Fibroblast of villous mesenchyme (primary cell): ENCODE results near the gene FMN1. TPM values are rescaled to one million over a fixed set of nuclear protein-coding genes. Genes with fewer than 3 reads are reported as not detected.

Experiments used
- DNase-seq: peaks from one replicate; pipeline ENCODE4 v3.0.0-alpha.2; 2010; ENCODE audit warnings: low read depth
- H3K4me3 ChIP-seq: 2 replicates; pipeline ENCODE4 v1.5.1; 2011; ENCODE audit warnings: low read depth, mild to moderate bottlenecking, low read length
- total RNA-seq: library from RNA; depleted of rRNA; stranded (reverse); fragments of >200 nt; gene quantifications from 2 replicates; pipeline ENCODE4 v1.2.3, GENCODE V29; 2012
- TF ChIP-seq, protein P1 (sequence below): IDR thresholded peaks from 2 replicates; pipeline ENCODE4 v1.5.1; 2012; ENCODE audit warnings: low read depth, mild to moderate bottlenecking, low read length; ENCODE audit not compliant: insufficient read depth

The FMN1 gene
- total RNA-seq, 1 donor = 8.6 TPM

DNA sequence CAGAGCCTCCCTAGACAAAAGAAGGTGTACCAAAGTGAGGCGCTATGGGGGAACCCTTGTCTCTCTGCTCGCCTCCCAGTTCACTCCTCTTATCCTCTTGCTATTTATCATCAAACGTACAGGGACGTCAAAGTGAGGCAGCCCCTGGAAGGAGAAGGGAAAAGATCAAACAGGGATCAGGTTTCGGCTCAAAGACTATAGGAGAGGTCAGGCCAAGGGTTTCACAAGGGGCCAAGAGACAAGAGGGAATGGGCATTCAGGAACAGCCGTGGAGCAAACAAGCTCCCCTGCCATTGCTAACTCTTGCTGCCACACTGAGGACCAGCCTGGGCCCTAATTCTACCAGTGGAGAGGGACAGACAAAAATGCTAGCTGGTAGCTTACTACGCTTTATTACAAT lies 308.1 kb downstream of the FMN1 start:
- TF ChIP-seq, protein P1, sequence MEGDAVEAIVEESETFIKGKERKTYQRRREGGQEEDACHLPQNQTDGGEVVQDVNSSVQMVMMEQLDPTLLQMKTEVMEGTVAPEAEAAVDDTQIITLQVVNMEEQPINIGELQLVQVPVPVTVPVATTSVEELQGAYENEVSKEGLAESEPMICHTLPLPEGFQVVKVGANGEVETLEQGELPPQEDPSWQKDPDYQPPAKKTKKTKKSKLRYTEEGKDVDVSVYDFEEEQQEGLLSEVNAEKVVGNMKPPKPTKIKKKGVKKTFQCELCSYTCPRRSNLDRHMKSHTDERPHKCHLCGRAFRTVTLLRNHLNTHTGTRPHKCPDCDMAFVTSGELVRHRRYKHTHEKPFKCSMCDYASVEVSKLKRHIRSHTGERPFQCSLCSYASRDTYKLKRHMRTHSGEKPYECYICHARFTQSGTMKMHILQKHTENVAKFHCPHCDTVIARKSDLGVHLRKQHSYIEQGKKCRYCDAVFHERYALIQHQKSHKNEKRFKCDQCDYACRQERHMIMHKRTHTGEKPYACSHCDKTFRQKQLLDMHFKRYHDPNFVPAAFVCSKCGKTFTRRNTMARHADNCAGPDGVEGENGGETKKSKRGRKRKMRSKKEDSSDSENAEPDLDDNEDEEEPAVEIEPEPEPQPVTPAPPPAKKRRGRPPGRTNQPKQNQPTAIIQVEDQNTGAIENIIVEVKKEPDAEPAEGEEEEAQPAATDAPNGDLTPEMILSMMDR = no peak
- H3K4me3 ChIP-seq = no peak overlapping the region
- no peak for DNase-seq

DNA sequence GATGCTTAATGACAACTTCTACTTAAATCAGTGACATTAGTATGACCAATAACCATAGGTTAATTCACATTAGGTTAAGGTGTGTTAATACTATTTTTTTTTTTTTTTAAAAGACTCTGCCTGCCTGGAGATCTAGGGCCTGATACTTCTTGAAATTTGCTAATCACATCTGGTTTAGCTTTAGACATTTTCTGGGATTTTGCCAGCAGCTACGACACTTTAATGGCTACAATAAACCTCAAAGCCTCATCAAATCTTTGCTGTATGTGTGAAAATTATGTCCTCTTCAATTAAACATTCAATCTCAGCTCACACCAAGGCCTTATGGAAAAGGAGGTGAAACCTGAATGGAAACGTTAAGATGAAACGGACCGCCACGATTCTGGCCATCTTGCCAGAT lies 308.8 kb downstream of the FMN1 start:
- TF ChIP-seq, protein P1 = no peak
- DNase-seq = peak; percentile 60
- H3K4me3 ChIP-seq = no peak overlapping the region

DNA sequence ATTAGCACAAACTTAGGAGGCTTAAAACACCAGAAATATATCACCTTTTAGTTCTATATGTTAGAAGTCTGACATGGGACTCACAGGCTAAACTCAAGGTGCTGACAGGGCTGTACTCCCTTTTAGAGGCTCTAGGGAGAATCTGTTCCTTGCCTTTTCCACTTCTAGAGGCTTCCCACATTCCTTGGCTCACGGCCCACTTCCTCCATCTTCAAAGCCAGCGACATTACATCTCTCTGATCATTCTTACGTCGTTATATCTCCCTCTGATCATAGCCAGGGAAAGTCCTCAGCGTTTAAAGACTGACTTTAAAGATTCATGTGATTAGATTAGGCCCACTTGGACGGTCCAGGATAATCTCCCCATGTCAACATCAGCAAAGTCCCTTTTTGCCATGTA lies 310.4 kb downstream of the FMN1 start:
- DNase-seq = peak; percentile 45
- TF ChIP-seq, protein P1 = no peak
- H3K4me3 ChIP-seq = no peak overlapping the region

DNA sequence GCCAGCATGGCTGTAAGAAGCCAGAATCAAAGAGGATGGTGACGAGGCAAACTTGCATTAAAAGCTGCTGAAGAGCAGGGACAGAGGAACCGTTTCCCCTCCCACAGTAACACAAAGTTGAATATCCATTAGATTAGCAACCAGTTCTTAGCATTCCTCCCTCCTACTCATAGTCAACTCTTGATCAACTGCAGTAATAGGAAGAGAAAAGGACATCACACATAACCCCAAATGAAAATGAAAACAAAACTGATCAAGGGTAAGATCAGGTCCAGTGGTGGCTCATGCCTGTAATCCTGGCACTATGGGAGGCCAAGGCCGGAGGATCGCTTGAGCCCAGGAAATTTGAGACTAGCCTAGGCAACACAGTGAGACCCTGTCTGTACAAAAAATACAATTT lies 311.6 kb downstream of the FMN1 start:
- TF ChIP-seq, protein P1 = no peak
- no peak overlapping the region for H3K4me3 ChIP-seq
- no peak for DNase-seq

DNA sequence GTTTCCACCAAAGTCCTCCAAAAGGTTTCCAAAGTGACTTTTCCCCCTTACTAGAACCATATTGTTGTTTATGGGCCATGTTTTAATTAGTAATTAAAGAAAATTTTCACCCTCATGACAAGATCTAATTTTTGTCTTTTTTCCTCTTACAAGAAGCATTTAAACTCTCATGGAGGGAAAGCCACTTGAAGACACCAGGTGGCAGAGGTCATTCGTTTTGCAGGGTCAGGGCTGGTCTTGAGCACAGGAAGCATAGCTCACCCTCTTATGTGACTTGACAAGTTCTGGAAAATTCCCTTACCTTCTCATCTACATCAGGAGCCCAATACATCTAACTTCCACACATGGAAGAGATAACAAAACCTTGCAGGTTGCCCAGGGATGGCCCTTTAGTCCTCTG lies 313.0 kb downstream of the FMN1 start:
- no peak overlapping the region for H3K4me3 ChIP-seq
- TF ChIP-seq, protein P1 = no peak
- no peak for DNase-seq

DNA sequence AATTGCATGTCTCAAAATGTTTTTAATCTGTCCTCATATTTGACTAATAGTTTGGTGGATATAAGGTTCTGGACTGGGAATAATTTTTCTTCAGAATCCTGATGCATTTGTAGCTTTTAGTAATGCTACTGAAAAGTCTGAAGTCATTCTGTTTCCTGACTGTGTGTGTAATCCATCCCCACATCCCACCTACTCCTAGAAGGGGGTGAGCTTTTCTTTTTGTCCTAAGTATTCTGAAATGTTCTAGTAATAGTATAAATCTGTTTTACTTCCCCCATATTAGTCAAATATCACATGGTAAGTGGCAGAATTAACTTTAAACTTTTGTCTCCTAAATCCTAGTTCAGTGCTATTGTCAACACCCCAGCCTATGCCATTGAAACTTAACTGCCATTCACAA lies 313.9 kb downstream of the FMN1 start:
- TF ChIP-seq, protein P1 = no peak
- DNase-seq = no peak
- H3K4me3 ChIP-seq = no peak overlapping the region

DNA sequence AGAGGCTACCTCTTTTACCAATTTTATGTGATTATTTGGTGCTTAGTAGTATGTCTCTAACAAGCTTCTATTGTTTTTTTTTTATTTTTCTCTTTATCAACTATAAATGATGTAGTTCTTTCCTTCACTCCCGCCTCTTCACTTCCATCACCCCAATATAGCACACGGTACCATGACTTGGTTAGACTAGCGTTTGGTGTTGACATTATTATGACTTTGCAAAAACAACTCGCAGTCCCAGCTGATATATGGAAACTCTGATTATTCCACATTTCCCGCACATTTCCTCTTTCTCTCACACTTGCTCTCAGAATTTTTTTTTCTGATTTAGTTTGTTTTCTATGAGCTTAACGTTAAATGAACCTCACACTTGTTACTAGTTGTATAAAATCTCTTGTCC lies 314.5 kb downstream of the FMN1 start:
- TF ChIP-seq, protein P1 = no peak
- DNase-seq = no peak
- no peak overlapping the region for H3K4me3 ChIP-seq
